Stimulated activated CD4-positive, alpha-beta T cell treated with anti-CD3 and anti-CD28 coated beads, Interleukin-12 subunit alpha, Interleukin-12 subunit beta, amount 100 ng/mL, for 4 hours (primary cell): ENCODE measurements around the gene SPRTN.

ENCODE experiments used
- DNase-seq: peaks from one replicate; pipeline ENCODE4 v3.0.0-alpha.2; 2020

SPRTN gene

GRCh38 chr1:231338270-231339128 lies at the start of gene SPRTN:
TSS of gene SPRTN (plus strand) at chr1:231338293. CDS start at chr1:231338384, 91 bp downstream.
- DNase-seq, result no peak

GRCh38 chr1:231295938-231296337 lies 42.2 kb upstream of the SPRTN start:
- no peak for DNase-seq

GRCh38 chr1:231301990-231302389 lies 36.1 kb upstream of the SPRTN start:
- no peak for DNase-seq

GRCh38 chr1:231310391-231310934 lies 27.6 kb upstream of the SPRTN start:
- DNase-seq, result no peak

DNA sequence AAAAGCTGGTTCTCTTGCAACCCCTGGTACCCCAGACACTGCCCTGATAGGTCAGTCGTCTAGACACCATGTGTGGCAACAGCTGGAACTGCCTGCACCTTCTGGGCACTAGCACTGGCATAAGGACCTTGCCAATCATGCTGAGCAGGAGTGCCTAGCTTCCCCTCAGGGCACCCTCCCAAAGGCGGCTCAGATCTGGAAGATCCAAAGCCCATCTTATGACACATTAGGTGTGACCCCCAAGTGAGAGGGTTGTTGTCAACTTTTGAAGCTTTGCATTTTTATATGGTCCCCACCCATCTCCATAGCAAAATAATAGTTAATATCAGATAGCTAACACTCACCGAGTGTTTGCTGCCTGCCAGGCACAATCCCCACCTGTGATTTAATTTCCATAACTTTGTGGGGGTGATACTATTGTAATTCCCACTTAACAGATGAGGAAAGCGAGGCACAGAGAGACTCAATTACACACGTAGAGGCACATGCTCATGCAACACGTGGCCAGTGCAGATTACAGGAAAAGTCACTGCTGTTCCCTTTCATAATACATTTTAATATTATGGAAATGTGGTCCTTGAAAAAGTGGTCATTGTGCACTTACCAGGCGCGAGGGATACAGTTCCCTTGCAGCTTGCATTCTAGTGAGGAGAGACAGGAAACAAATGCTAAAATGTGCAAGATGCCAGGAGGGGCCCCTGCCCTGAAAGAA lies 26.2 kb upstream of the SPRTN start:
- no peak for DNase-seq

DNA sequence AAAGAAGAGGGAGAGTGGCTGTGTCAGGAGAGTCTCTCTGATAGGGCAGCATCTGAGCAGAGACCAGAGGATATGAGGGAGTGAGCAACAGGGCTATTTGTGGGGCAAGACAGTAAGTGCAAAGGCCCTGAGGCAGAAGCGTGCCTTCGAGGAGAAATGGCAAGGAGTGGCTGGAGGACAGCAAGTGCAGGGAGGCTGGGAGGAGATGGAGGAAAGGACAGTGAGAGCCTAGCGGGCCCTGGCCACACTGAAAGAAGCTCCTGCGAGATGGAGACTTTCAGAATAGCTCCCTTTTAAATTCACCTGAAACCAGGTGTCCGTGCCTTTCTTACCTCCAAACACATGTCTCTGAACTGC lies 25.7 kb upstream of the SPRTN start:
- no peak for DNase-seq

DNA sequence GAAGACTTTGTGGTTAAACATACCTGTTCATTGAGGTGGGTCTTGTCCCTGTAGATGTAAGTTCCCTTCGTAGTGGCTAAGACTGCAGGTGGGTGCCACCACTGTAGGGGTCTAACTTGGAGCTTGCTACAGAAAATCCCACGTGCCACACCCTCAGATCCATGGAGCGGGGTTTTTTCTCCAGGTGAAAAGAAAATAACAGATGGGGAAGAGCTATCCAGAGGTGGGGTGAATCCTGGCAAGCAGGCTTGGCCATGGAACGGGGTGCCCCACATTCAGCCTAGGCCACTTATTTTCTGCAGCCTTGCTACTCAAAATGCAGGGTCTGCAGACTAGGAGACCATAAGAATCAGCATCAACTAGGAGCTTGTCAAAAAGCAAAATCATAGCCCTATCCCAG lies 24.4 kb upstream of the SPRTN start:
- no peak for DNase-seq

DNA sequence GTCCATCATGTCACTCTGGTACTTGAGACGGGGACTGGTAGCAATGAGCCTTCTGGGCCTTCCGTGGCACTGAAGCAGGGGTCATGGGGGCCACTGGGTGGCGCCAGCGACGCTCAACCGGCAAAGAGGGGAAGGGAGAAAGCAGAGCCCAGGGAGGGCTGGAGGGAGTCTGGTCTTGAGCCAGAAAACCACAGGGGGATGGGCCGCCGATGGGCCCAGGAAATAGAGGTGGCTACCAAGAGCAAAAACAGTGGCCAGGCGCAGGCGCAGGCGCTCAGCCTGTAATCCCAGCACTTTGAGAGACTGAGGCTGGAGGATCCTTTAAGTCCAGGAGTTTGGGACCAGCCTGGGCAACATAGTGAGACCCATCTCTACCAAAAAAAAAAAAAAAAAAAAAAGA lies 22.2 kb upstream of the SPRTN start:
- peak; percentile 38 for DNase-seq

GRCh38 chr1:231317306-231318014 lies 20.6 kb upstream of the SPRTN start:
- no peak for DNase-seq

GRCh38 chr1:231318015-231318355 lies 20.1 kb upstream of the SPRTN start:
- no peak for DNase-seq

DNA sequence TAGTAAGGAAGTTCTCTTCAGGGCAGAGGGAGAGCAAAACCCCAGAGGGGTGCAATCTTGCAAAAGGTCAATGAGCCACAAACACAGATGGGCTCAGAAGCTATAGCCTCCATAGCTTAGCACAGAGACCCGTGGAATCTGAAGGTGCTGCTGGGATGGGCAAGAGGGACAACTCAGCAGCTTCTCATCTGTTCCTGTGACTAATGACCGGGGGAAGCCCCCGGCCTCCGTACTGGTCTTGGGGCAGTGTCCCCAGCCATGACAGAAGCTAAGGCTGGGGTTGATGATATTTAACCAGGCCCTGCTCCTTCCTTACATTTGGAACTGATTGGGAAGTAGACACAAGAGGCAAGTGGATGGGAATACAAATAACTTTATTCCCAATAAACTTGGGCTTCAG lies 19.5 kb upstream of the SPRTN start:
- no peak for DNase-seq

- DNase-seq, result no peak
These were observed 19.0 kb upstream of the SPRTN start for GRCh38 chr1:231319080-231319479.

GRCh38 chr1:231322880-231323530 lies 15.1 kb upstream of the SPRTN start:
- no peak for DNase-seq

GRCh38 chr1:231324660-231325059 lies 13.4 kb upstream of the SPRTN start:
- no peak for DNase-seq

GRCh38 chr1:231326248-231326647 lies 11.8 kb upstream of the SPRTN start:
- no peak for DNase-seq

- no peak for DNase-seq
These were observed 10.5 kb upstream of the SPRTN start for GRCh38 chr1:231327617-231328016.

GRCh38 chr1:231329483-231329882 lies 8.6 kb upstream of the SPRTN start:
- DNase-seq, result no peak

DNA sequence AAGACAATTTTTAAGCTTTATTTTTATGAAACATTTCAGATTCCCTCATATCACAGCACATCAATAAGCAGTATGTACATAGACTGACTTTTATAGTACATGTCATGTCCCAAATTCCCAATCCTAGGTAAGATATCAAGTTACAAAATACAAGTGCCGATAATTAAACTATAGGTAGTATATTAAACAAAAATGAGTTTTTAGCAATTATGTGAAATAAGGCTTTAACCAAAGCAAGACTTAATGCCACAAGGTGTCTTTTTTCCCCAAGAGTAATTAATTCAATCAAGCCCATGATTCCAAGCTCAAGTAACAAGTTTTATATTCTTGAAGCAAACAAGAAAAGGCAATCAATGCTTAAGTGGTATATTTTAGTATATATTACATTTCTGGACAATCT lies 5.3 kb upstream of the SPRTN start:
- no peak for DNase-seq

DNA sequence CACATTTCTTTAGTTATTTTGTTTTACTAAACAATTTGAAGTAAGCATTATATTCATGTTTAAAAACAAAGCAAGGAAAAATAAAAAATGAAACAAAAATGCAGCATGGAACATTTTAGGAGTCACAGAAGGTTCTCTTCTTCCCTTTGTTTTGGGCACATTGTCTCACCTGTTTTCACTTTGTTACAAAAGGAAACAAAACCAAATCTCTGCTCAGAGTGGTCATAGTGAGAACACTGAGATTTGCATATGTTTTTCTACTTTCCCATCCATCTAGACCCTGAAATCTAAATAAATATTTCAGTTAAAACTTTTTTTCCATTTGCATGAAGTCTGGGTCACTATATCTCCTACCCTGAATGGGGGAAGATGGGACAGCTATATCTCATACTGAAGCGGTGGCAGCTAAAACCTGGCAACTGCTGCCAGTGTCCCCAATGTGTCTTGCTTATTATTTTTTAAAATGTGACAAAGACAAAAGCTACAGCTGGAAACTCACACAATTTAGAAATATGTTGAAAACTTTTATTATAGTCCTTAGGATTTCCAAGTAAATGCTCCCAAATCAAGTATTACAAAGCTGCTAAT lies 3.9 kb upstream of the SPRTN start:
- DNase-seq, result no peak

DNA sequence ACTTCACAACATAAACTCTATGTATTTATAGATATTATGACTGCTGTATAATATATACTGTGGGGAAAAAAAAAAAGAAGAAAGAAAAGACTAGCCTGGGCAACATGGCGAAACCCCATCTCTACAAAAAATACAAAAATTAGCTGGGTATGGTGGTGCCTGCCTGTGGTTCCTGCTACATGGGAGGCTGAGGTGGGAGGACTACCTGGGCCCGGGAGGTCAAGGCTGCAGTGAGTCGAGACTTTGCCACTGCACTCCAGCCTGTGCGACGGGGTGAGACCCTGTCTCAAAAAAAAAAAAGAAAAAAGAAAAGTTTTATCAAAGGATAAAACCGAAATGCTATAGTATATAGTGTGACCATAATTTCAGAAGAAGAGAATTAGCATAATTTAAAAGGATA lies 3.1 kb upstream of the SPRTN start:
- DNase-seq, result no peak

GRCh38 chr1:231335663-231336602 lies 2.2 kb upstream of the SPRTN start:
- DNase-seq, result no peak
